NCI-H460 (cell line): ENCODE measurements around the gene RMDN3. TPM values are rescaled to one million over a fixed set of nuclear protein-coding genes. Genes with fewer than 3 reads are reported as not detected.
A peak's percentile ranks its signal among the peaks of the same experiment; 100 is the strongest.

Source experiments
- DNase-seq: peaks from one replicate; pipeline ENCODE4 v3.0.0-alpha.2; 2016; ENCODE audit warnings: low read depth; ENCODE audit errors: extremely low read depth
- polyA plus RNA-seq: library from polyadenylated mRNA; depleted of rRNA; stranded (reverse); fragments of >200 nt; gene quantifications from 2 replicates; pipeline ENCODE4 v1.2.3, GENCODE V29; 2014; cell fraction: nucleus; rRNA removed
- total RNA-seq: library from RNA; depleted of rRNA; stranded (reverse); fragments of >200 nt; shearing (Covaris generic); gene quantifications from 2 replicates; pipeline ENCODE4 v1.2.3, GENCODE V29; 2014; rRNA removed

Gene RMDN3, protein sequence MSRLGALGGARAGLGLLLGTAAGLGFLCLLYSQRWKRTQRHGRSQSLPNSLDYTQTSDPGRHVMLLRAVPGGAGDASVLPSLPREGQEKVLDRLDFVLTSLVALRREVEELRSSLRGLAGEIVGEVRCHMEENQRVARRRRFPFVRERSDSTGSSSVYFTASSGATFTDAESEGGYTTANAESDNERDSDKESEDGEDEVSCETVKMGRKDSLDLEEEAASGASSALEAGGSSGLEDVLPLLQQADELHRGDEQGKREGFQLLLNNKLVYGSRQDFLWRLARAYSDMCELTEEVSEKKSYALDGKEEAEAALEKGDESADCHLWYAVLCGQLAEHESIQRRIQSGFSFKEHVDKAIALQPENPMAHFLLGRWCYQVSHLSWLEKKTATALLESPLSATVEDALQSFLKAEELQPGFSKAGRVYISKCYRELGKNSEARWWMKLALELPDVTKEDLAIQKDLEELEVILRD
- 15.2 and 19.7 TPM in 2 replicates for total RNA-seq
- polyA plus RNA-seq = 30.3 and 44.2 TPM in 2 replicates

DNA sequence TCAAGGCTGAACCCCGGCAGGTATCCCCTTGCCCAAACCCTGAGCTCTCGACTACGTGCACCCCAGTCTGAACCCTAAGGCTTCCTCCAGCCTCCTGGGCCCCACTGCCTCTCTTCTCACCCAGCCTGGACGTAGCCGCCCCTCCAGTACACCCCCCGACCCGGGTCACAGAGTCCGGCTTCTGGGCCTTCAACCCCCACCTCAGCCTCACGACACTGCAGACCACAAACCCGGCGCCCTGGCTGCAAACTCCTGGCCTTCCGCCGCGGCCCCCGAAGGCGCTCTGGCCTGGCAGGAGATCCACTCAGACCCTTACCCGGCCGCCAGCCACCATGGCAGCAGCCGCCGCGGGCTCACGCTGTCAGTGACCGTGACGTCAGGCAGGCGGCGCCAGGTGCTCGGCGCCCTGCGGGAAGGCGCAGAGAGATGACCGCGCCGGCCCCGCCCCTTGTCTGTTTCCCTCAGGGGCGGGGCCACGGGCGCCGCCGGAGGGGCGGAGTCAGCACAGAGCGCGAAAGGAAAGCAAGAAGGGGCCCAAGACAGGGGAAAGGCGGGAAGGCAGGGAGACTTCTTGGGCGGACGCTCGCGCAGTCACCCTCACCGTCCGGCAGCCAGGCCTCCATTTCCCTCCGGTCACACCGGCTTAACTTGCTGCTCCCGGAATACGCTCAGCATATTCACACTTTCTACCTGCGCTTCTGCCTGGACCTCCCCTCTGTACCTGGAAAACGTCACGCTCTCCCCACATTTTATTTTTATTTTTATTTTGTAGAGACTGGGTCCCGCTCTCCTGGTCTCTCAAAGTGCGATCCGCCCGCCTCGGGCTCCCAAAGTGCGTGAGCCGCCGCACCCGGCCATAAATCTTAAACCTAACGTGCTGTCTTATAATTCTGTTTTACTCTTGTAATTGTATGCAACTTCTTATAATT lies at the start of gene RMDN3:
Gene RMDN3, minus strand, starts transcription at position 372 of the 929 bp plus-strand sequence. CDS start 471 bp downstream, outside the sequence.
- peak; percentile 87 for DNase-seq

DNA sequence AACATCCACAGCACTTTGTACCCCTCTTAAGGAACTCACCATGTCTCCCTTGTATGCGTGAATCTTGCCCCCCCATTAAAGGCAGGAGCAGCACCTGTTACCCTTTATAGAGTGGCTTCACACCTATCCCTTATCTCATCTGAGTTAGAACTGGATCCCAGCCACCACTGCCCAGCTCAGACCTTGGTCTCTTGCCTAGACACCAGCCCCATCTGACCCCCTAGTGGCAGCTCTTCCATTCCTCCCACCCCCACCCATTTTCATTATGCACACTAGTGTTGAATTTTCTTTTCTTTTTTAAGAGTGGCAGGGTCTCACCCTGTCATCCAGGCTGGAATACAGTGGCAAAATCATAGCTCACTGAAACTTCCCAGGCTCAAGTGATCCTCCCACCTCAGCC lies 48.6 kb upstream of the RMDN3 start:
- DNase-seq = no peak

DNA sequence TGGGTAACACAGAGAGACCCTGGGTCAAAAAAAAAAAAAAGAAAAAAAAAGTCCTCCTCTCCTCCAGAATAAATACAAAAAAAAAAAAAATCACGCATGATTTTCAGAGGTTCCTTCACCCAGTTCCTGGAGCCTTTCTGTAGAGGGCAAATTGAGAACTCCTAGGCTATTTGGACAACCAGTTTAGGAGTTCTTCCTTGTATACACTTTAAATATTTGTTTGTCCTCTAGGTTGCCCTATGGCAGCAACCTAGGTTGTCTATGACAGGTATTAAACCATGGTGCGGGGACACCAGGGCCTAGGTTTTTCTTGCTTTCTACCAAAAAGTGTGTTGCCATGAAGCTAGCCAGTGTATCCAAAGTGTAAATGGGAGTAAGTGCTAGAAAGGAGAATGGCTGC lies 48.0 kb upstream of the RMDN3 start:
- no peak for DNase-seq

DNA sequence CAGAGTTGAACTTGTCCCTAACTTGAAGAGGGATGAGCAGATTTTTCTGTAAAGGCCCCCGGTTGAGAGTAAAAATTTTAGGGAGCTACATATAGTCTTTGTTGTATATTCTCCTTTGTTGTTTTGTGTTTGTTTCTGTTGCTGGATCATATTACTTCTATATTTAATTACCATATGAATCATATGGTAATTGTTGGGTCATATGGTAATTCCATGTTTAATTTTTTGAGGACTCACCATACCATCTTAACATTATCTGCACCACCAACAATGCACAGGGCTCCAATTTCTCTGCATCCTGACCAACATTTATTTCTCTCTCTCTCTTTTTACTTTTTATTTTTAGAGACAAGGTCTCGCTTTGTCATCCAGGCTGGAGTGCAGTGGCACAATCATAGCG lies 44.5 kb upstream of the RMDN3 start:
- DNase-seq = no peak

DNA sequence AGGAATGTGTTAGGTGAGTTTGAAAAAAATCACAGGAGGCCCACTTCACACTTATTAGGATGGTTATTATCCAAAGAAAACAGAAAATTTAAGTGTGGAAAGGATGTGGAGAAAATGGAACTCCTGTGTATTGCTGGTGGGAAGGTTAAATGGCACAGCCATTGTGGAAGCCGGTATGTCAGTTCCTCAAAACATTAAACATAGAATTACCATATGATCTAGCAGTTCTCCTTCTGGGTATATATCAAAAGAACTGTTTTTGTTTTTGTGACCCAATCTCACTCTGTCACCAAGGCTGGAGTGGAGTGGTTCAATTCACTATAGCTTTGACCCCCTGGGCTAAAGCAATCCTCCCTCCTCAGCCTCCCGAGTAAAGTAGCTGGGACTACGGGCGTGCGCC lies 41.5 kb upstream of the RMDN3 start:
- DNase-seq = no peak

DNA sequence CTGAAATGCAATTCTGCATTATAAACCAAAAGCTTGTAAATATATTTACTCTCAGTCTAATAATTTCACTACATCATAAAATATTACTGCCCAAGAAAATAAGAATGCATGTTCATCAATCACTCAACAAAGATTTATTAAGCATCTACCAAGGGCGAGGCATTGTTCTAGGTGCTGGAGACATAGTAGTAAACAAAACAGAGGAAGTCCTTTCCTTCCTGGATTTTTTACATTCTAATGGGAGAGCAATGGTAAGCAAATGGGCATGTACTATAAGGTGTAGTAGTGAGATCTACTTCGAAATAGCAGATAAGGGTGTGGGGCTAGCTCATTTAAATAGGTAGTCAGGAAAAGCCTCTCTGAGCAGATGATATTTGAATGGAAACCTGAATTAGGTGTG lies 41.0 kb upstream of the RMDN3 start:
- no peak for DNase-seq

DNA sequence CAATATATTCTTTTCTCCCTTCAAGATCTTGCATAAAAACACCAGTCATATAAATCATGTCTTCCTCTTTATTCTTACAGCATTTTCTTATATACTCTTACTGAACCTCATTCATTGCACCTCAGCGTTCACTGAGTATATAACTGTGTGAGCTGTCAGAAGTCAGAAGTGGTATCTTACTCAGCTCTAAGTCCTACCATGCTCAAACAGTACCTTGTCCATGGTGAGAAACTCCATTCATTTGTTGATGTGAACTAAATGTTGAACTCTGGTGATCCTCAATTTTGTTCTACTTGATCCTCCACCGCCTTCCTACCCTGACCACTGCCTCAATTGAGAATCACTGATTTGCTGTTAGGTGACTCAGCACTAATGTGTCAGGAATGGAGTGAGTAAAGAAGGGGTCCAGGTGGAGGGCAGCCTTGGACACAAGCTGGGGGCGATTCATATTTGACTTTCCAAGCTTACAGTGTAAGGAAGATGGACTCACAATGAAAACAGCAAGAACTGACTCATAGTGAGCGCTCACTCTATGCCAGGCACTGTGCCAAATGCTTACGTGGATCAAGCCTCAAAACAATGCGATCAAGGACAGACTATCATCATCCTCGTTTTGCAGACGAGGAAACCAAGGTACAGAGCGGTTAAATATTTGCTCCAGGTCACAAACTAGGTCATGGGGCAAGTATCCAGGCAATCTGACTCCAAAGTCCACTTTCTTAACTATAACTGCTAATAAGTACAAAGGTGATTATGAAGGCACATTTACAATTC lies 38.3 kb upstream of the RMDN3 start:
- DNase-seq = peak; percentile 82

DNA sequence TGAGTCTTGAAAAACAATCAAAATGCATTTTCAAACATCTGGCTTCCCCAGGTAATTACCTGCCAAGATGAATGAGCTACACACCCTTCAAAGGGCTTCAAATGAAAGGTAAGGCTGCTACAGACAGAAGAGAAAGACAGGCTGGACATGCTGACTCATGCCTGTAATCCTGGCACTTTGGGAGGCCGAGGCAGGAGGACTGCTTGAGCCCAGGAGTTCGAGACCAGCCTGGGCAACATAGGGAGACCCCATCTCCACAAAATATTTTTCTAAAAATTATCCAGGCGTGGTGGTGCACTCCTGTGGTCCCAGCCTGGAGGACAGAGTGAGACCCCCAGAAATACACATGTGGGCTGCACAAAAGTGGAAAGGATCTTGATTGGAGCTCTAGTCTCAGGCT lies 37.3 kb upstream of the RMDN3 start:
- DNase-seq = no peak

DNA sequence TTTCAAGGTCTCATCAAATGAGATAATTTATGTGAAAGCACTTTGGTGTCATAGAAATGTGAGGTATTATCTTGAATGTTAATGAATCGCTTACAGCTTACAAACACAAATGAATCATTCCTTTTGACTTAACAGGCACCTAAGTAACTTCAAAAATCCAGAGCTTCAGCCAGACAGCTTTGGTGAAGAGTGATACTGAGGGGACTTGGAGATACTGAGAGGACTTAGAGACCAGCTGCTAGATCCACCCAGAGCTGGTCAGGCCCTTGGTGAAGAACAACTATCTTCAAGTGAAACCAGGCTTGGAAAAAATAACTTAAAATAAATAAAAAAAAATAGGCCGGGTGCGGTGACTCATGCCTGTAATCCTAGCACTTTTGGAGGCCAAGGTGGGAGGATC lies 35.7 kb upstream of the RMDN3 start:
- DNase-seq = no peak

DNA sequence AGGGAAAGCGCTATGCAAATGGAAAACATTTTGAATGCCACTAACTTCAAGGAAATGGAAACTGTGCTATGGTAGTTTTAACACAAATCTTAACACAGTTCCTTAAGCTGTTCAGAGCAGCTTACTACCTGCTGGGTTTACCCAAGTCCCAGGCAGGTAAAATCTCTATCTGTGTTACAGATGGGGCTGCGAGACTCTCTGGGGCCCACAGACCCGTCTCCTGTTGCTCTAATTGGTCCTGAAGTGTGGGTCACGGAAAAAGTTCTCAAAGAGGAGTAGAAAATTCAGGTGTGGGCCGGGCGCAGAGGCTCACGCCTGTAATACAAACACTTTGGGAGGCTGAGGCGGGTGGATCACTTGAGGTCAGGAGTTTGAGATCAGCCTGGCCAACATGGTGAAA lies 34.9 kb upstream of the RMDN3 start:
- no peak for DNase-seq

DNA sequence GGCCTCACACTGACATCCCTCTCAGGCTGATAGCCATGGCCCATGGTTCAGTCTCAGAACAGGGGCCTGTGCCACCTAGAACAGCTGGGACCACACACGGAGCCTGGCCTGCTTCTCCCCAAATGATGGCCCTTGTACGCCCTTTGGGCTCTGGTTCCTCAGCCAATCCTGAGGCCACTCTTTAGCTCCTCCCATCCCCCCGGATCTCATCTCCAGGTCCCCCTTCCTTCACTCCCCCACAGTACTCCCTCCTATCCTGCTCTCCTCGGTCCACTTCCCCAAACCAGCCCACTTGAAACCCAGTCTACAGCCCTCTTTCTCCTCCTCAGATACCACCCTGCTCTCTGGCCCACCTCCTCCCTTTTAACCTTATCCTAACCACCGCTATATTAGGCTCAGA lies 34.1 kb upstream of the RMDN3 start:
- DNase-seq = no peak

DNA sequence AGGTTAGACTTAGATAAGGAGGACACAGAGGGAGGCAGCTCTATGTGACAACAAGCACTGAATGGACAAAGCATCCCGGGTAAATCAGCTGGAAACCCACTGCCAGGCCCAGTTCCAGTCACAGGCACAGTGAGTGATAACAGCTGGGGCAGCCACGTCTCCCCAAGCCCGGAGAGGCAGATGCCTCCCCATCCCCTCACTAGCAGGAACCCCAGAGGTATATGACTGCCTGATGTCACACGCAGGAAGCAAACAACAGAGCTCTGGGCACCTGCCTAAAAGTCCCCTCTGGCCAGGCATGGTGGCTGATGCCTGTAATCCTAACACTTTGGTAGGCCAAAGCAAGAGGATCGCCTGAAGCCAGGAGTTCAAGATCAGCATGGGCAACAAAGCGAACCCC lies 32.9 kb upstream of the RMDN3 start:
- DNase-seq = no peak

DNA sequence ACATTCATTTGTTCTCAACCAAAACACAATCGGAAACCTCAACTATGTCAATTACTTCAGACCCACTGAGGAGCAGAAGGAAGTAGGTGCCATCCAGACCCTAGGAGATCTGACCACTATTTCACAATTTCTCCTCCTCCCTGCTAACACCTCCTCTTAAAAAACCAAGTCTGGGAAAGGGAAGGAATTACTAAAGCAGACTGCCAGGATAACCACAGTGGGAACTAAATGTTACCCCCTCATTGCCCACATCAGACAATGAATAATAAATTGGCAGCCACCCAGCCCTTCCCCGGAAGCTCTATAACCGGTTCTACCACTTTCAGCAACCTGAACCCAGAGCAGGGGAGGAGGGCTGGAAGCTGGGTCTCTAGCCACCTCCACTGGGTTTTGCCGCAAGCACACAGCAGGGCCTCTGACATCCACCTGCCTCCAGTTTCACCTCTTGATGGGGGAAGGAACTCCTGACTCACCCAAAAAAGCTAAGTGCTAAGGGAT lies 32.3 kb upstream of the RMDN3 start:
- DNase-seq = no peak

DNA sequence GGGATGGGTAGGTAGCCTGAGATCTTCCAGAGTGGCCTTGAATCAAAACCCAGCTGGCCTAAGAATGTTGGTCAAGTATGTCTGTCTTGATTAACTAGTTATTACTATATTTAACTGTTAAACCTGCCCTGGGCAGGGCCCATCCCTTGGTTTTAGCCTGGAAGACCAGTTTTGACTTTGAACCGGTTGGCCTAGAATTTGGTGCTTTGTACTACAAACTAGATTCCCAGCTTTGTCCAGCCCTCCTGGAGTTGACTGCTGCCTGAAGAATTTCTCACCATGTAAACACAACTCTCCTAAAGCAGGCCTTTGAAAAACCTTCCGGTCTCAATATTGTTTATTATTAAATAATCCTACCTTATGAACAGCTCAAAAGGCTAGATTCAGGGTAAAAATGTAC lies 30.8 kb upstream of the RMDN3 start:
- no peak for DNase-seq

DNA sequence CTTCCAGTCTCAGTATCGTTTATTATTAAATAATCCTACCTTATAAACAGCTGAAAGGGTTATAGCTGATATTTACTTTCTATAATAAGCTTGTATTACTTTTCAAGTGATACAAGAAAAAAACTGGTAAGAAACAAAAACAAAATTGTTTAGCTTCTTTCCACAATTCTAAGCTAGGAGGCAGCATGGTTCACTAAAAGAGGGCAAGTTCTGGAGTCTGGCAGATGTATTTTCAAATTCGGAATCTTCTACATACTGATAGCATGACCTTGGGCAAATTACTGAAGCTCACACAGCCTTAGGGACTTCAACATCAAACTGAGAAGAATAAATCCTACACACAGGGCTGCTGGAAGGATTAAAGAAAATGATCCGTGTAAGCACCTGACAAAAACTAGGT lies 30.1 kb upstream of the RMDN3 start:
- DNase-seq = no peak

DNA sequence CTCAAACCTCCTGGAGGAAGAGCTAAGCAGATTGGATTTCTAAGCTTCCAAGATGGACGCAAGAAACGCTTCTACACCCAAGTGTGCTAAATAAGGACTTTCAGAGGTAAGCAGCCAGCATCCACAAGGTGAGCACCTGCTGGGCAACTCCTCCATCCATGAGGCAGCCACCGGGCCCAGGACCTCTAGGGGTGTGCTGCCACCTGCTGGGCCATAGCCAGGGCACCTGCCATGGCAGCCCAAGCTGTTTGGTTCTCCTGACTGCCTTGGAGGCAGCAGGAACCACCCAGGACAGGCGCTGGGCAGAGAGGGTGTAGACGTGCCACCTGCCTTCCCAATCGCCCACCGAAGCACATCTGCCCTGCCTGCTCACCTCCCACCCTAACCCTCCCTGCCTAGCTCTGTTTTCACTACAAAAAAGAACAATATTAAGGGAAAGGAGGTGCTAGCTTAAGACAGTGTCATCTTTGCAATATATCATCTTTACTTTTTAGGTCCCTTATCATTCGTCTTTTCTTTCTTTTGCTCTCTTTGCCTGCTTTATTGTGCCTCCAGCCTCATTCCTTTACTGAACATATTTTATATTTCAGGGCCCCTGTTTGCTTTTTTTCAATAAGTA lies 27.7 kb upstream of the RMDN3 start:
- DNase-seq = peak; percentile 58

DNA sequence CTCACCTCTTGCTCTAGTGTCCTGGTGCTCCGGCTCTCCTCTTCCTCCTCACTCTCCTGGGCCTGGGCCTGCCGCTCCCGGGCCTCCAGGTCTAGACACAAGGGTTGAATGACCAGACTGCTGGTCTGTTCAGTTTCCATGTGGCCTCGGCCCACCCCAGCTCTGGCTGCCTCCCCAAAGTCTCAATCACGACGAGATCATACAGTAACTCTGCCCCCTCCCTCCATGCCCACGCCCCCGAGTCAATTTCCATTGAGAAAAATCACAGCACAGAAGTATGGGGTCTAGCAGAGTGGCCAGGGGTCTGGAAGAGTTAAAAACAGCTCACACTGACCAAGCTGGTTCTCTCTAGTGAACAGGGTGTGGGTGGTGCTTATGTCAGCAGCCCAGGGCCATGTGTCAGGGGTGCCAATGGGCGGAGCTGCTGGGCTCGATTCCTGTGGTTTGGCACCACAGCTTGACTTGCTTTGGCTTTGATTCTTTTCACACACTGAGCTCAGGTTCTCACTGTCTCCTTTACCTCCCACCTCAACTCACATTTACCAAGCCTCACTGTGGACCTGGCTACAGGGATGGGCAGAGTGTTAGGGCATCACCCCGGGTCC lies 21.6 kb upstream of the RMDN3 start:
- DNase-seq = no peak

DNA sequence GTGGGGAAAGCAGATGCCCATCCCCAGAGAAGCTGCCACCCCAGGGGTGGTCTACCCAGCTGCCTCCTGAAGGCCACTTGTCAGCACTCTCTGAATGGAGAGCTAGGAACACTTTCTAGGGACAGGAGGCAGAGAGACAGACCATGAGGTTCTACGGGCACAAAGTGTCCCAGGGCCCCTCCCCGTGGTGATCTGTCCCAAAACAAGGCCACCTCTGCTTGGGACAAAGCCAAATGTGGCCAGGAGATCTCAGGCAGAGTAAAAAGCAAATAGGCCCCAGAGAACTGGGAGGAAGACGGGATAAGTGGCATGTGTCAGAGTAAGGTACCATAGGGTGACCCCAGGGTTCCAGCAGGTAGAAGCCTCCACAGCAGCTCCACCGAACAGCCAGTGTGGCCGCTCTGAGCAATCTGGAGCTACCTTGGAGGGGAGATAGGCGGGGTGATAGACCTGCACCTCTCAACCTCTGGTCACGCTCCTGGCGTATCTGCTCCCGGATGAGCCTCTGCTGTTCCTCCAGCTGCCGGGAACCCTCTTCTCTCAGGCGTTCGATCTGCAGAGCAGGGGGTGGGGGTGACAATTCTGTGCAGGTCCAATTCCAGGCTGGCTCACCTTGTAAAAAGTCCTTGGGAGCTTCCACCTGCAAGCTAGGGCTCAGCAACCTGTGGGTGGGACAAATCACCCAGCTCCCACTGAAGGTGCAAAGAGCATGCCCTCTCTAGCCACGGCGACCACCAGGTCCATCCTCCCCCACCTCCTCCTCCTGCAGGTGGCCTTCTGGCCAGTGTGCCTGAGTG lies 20.9 kb upstream of the RMDN3 start:
- DNase-seq = no peak

DNA sequence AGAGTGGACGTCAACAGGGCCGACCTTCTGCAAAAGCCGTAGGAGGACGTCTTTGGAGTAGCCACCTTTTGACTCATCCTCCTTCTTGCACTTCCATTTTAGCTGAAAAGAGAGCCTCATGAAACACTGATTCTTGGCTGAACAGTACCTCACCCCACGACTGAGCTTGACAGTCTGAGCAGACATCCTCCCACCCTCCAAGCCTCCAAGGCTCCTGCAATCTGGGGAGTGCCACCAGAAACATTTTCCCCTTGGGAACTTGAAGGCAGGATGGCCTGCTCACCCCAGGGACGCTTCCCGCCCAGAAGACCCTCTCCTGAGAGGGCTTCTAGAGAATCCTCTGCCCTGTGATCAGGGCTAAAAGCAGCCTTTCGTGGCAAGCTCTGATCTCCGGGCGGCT lies 20.0 kb upstream of the RMDN3 start:
- no peak for DNase-seq
